ENCODE measurements around the gene CAPN7.

- TF ChIP-seq POLR2A (IDR thresholded peaks at IDR 0.05) (no peak), CTCF (IDR thresholded peaks at IDR 0.05) (no peak), EP300 (IDR thresholded peaks at IDR 0.05) (no peak)
These were observed 80.0 kb downstream of the CAPN7 start for GRCh38 chr3:15286022-15286421.

Measured in ovary (tissue), 3 donors.